Measurements from ENCODE around the gene WWOX. TPM values are rescaled to one million over a fixed set of nuclear protein-coding genes. Genes with fewer than 3 reads are reported as not detected.

WWOX gene
- total RNA-seq, 1 experiment from 2014 or later, result 15.6 TPM

DNA sequence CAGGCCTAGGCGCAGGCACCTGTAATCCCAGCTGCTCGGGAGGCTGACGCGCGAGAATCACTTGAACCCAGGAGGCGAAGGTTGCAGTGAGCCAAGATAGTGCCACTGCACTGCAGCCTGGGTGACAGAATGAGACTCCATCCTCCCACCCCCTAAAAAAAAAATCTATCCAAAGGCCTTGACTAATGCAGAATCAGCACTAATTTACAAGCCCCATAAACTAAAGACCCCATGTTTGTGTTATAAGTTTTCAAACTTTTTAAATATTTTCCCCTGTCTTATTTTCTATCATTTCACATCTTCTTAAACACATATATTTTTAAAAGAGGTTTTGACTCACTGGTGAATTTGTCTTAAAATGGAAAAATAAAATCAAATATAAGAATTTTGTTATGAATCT is 713.1 kb downstream of the WWOX start:
- no peak overlapping the region for H3K14ac ChIP-seq (ENCODE audit: insufficient read depth, low read length)
- H3K27ac ChIP-seq (ENCODE audit: insufficient read length, low read depth, low read length), result no peak overlapping the region
- no peak overlapping the region for H2BK15ac ChIP-seq (ENCODE audit: low read depth, low read length)

More for the DNA sequence above, 713.1 kb downstream of the WWOX start:
- Histone ChIP-seq H3K4me2 (ENCODE audit: insufficient read depth, insufficient read length, low read length) (no peak overlapping the region), H4K8ac (replicated peaks; ENCODE audit: insufficient read length, low read depth, low read length) (no peak overlapping the region), H3K23me2 (ENCODE audit: insufficient read length, low read depth, low read length, poor library complexity, severe bottlenecking) (no peaks in the 10 kb centered on the region), H3K18ac (ENCODE audit: insufficient read length, low read depth, low read length) (no peak overlapping the region), H3K27me3 (ENCODE audit: insufficient read depth, low read length) (no peaks in the 10 kb centered on the region), H3K56ac (ENCODE audit: insufficient read length, low read depth, low read length) (no peak overlapping the region), H2BK20ac (ENCODE audit: low read depth, low read length, poor library complexity, severe bottlenecking) (no peak overlapping the region), H4K91ac (ENCODE audit: insufficient read length, low read depth, low read length) (no peak overlapping the region), H2BK5ac (ENCODE audit: insufficient read length, low read length) (no peak overlapping the region), H3K4me1 (ENCODE audit: insufficient read depth, low read length) (no peaks in the 10 kb centered on the region), H3K79me1 (ENCODE audit: insufficient read depth, low read depth, low read length, poor library complexity, severe bottlenecking) (no peaks in the 10 kb centered on the region), H4K5ac (ENCODE audit: insufficient read length, low read depth, low read length) (no peak overlapping the region), H2AFZ (ENCODE audit: low read length) (no peak overlapping the region), H3K9ac (ENCODE audit: extremely low read depth, insufficient read length, low read length) (no peak overlapping the region), H4K20me1 (ENCODE audit: control insufficient read depth, insufficient read depth, insufficient read length) (no peaks in the 10 kb centered on the region), H2BK120ac (ENCODE audit: low read depth, low read length, poor library complexity, severe bottlenecking) (no peak overlapping the region), H3K4ac (ENCODE audit: low read depth, low read length) (no peak overlapping the region), H3K79me2 (ENCODE audit: insufficient read depth, low read length) (no peaks in the 10 kb centered on the region), H3K9me3 (ENCODE audit: control insufficient read depth, low read depth, low read length) (no peaks in the 10 kb centered on the region), H3T11ph (ENCODE audit: low read length) (no peak overlapping the region), H3K23ac (ENCODE audit: insufficient read length, low read depth, low read length) (no peak overlapping the region), H2BK12ac (ENCODE audit: insufficient read length, low read depth, low read length) (no peak overlapping the region), H2AK5ac (ENCODE audit: insufficient read length, low read length) (no peak overlapping the region)
- no peak for DNase-seq
- WGBS (ENCODE audit: extremely low coverage, insufficient read length, low lambda C conversion rate), result no CpG with 5 or more reads among the region's 6 CpGs
- no peak overlapping the region for H3K4me3 Mint-ChIP-seq
- TF ChIP-seq, protein P1, sequence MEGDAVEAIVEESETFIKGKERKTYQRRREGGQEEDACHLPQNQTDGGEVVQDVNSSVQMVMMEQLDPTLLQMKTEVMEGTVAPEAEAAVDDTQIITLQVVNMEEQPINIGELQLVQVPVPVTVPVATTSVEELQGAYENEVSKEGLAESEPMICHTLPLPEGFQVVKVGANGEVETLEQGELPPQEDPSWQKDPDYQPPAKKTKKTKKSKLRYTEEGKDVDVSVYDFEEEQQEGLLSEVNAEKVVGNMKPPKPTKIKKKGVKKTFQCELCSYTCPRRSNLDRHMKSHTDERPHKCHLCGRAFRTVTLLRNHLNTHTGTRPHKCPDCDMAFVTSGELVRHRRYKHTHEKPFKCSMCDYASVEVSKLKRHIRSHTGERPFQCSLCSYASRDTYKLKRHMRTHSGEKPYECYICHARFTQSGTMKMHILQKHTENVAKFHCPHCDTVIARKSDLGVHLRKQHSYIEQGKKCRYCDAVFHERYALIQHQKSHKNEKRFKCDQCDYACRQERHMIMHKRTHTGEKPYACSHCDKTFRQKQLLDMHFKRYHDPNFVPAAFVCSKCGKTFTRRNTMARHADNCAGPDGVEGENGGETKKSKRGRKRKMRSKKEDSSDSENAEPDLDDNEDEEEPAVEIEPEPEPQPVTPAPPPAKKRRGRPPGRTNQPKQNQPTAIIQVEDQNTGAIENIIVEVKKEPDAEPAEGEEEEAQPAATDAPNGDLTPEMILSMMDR (conservative IDR thresholded peaks at IDR 0.05), result no peak
- H3K27me3 Mint-ChIP-seq (ENCODE audit: low read depth), result no peaks in the 10 kb centered on the region; the same call in 1 of the 2 replicates
- H3K9me3 Mint-ChIP-seq, result no peaks in the 10 kb centered on the region
- H3K4me1 Mint-ChIP-seq, result no peaks in the 10 kb centered on the region; a peak in 1 of 4 replicates
- H3K27ac Mint-ChIP-seq, result no peak overlapping the region
- no peaks in the 10 kb centered on the region for H3K36me3 Mint-ChIP-seq (ENCODE audit: insufficient read depth in 1 of 3, low read depth in 3 of 3)
